ENCODE measurements around the gene NAGLU. TPM values are rescaled to one million over a fixed set of nuclear protein-coding genes. Genes with fewer than 3 reads are reported as not detected.

The NAGLU gene
- total and polyA plus RNA-seq, 2 of the 13 experiments (the other 11 are each of a cell fraction or from before 2014, with no cell fraction given) = 28.2 to 40.1 TPM

GRCh38 chr17:42568341-42569111 lies 32.5 kb downstream of the NAGLU start:
- no peak overlapping the region for H2AFZ ChIP-seq (ENCODE audit: low read length)
- no peaks in the 10 kb centered on the region for H3K9me3 ChIP-seq (ENCODE audit: low read length)
- ChIA-PET POLR2A (interaction anchor here (4.5 to 8.5 kb wide), 4 partner anchors 8 to 41 kb away, joined by 35 to 128 read pairs (median 70); partner anchors contain the start of genes HSD17B1, NAGLU, PSMC3IP and RETREG3), CTCF (ENCODE audit: low intra/inter-chr PET ratio, low total read pairs) (no interaction called here)
- in situ Hi-C loops (cut with HindIII; ENCODE audit: extremely low pct_ligation_motif_present, low pct_unique_long_range_greater_than_20kb) = no loop called here
- H3K27me3 ChIP-seq (ENCODE audit: control insufficient read depth in 1 of 2, insufficient read depth in 2 of 2, low read length in 2 of 2) = no peaks in the 10 kb centered on the region; a peak in 1 of 5 replicates
- no peaks in the 10 kb centered on the region for H4K20me1 ChIP-seq (ENCODE audit: insufficient read depth, low read length)
- peak overlapping the region; percentile 29 for H3K27ac ChIP-seq (ENCODE audit: extremely low read length, insufficient read depth, low read length)
- peak overlapping the region; percentile 32 for H3K4me2 ChIP-seq (ENCODE audit: low read depth, low read length)
- DNase-seq (ENCODE audit: low spot score) = no peak
- H3K9ac ChIP-seq (ENCODE audit: insufficient read depth, low read depth, low read length) = peak overlapping the region; percentile 36; the same call in 1 of the 2 replicates
- BruUV-seq (replicated peaks) = no TSS peak
- H3K36me3 ChIP-seq (replicated peaks in 1 of 2; ENCODE audit: control insufficient read depth in 1 of 2, insufficient read depth in 2 of 2, low read length in 2 of 2) = peaks cover 45 to 71% of the 10 kb centered on the region in 2 experiments
- intact Hi-C loops (cut with micrococcal nuclease; ENCODE audit: unreplicated experiment) = no loop called here
- no peak overlapping the region; a peak in 1 of 6 replicates for H3K4me3 ChIP-seq (replicated peaks in 1 of 3; ENCODE audit: insufficient read depth in 1 of 3, low read depth in 2 of 3, low read length in 3 of 3)
- FAIRE-seq = no peak
- H3K79me2 ChIP-seq (ENCODE audit: insufficient read depth, low read length) = peaks cover 26% of the 10 kb centered on the region
- 99% methylated on average over 13 of the region's 14 CpGs for WGBS (ENCODE audit: low lambda C conversion rate)
- H3K4me1 ChIP-seq (ENCODE audit: insufficient read depth, low read length) = peaks cover 60% of the 10 kb centered on the region
- no peak for ATAC-seq
- TF ChIP-seq ZBTB42 (CRISPR knock-in tag; IDR thresholded peaks at IDR 0.05) (no peak), SYNCRIP (IDR thresholded peaks at IDR 0.05; ENCODE audit: insufficient read depth, low read depth, low read length) (no peak), ZNF510 (CRISPR knock-in tag; IDR thresholded peaks at IDR 0.05; ENCODE audit: low read depth) (no peak), ZNF10 (CRISPR knock-in tag; IDR thresholded peaks at IDR 0.05; ENCODE audit: borderline replicate concordance, low read depth) (no peak), NRL (CRISPR knock-in tag; IDR thresholded peaks at IDR 0.05; ENCODE audit: borderline replicate concordance) (peak; percentile 32; the same call in 1 of the 2 replicates), XRCC5 (optimal IDR thresholded peaks at IDR 0.05; ENCODE audit: low read length) (peak; percentile 20), TBX2 (CRISPR knock-in tag; IDR thresholded peaks at IDR 0.05; ENCODE audit: borderline replicate concordance) (no peak; the same call in 1 of the 2 replicates), NFKB2 (CRISPR knock-in tag; IDR thresholded peaks at IDR 0.05; ENCODE audit: borderline replicate concordance) (no peak), SATB2 (CRISPR knock-in tag; IDR thresholded peaks at IDR 0.05) (no peak), CENPBD1 (CRISPR knock-in tag; IDR thresholded peaks at IDR 0.05; ENCODE audit: borderline replicate concordance, low read depth) (no peak), PBX2 (CRISPR knock-in tag; IDR thresholded peaks at IDR 0.05) (no peak), ZNF740 (CRISPR knock-in tag; IDR thresholded peaks at IDR 0.05) (no peak), GTF3A (CRISPR knock-in tag; conservative IDR thresholded peaks at IDR 0.05) (no peak), XBP1 (CRISPR knock-in tag; IDR thresholded peaks at IDR 0.05) (no peak), EEA1 (CRISPR knock-in tag; IDR thresholded peaks at IDR 0.05; ENCODE audit: borderline replicate concordance) (0 out of 2 replicates have a peak, but pooled peaks have one; percentile 58), MXD4 (CRISPR knock-in tag; IDR thresholded peaks at IDR 0.05) (no peak), HHEX (CRISPR knock-in tag; IDR thresholded peaks at IDR 0.05) (no peak), ZNF256 (CRISPR knock-in tag; conservative IDR thresholded peaks at IDR 0.05) (no peak), ZNF281 (CRISPR knock-in tag; IDR thresholded peaks at IDR 0.05; ENCODE audit: borderline replicate concordance) (no peak)

Measured in HepG2 (cell line).